Activated CD8-positive, alpha-beta memory T cell treated with anti-CD3 and anti-CD28 coated beads, Interleukin-2, amount 10 ng/mL, durations not matched to agents 7 days and 5 days (primary cell): ENCODE data around the gene BRSK2. TPM values are rescaled to one million over a fixed set of nuclear protein-coding genes. Genes with fewer than 3 reads are reported as not detected.
"Not testable (repeated sequence)": the region's sequence is repeated elsewhere in the genome, so short reads cannot be mapped to it uniquely, and the experiment has no call there.

Experiments used
- ATAC-seq: fragments of 150-1000 bp; cut with Tn5 transposase; one replicate; pipeline ENCODE4 v1.10.0; 2021; ENCODE audit warnings: moderate library complexity
- CTCF ChIA-PET: fragments of 350-600 bp; sonication (Branson Sonifier 250); formaldehyde crosslinking; loops from one replicate; lab custom pipeline; 2021; ENCODE audit warnings: antibody characterized with exemption; lab: Charles Lee
- DNase-seq: peaks from one replicate; pipeline ENCODE4 v3.0.0-alpha.2; 2020
- H3K27ac Mint-ChIP-seq: one replicate; pipeline ENCODE4 v1.8.0; 2021; ENCODE audit warnings: mild to moderate bottlenecking, mixed read lengths
- H3K27me3 Mint-ChIP-seq: one replicate; pipeline ENCODE4 v1.8.0; 2021; ENCODE audit warnings: mixed read lengths
- H3K36me3 Mint-ChIP-seq: one replicate; pipeline ENCODE4 v1.8.0; 2021; ENCODE audit warnings: mild to moderate bottlenecking, mixed read lengths
- H3K4me1 Mint-ChIP-seq: one replicate; pipeline ENCODE4 v1.8.0; 2021; ENCODE audit warnings: mixed read lengths
- H3K4me3 Mint-ChIP-seq: one replicate; pipeline ENCODE4 v1.8.0; 2021; ENCODE audit warnings: mild to moderate bottlenecking, moderate library complexity, mixed read lengths
- H3K9me3 Mint-ChIP-seq: one replicate; pipeline ENCODE4 v1.8.0; 2022; ENCODE audit warnings: low read depth, mixed read lengths
- total RNA-seq, 2 experiments: library from RNA; stranded (reverse); gene quantifications; one replicate each; pipeline ENCODE4 v1.2.3, GENCODE V29; 2021

Gene BRSK2
- total RNA-seq, 2 experiments from 2014 or later, result 0.40 TPM; not detected in 1

DNA sequence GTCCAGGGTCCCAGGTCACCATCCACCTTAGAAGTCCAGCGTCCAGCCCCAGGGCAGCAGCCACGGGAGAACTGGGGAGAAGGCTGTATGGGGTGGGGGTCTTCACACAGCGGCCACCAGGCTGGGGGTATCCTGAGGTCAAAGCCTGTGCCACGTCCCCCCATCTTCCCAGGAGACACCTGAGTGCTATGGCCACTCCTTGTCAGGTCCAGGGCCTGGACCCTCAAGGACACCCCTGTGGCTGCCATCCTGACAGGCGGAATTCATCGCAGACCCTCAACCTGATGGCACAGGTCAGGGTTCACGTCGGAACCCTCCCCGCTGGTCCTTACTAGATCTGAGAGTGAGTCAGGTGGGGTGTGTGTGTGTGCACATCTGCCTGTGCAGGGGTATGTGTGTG, 18.6 kb downstream of the BRSK2 start:
- ATAC-seq (no peak), DNase-seq (no peak)
- no peaks in the 10 kb centered on the region for H3K9me3 Mint-ChIP-seq
- H3K36me3 Mint-ChIP-seq, result no peaks in the 10 kb centered on the region
- no peaks in the 10 kb centered on the region for H3K27me3 Mint-ChIP-seq
- H3K4me3 Mint-ChIP-seq, result no peak overlapping the region
- H3K27ac Mint-ChIP-seq, result no peak overlapping the region
- H3K4me1 Mint-ChIP-seq, result no peaks in the 10 kb centered on the region
- CTCF ChIA-PET, result no interaction called here

DNA sequence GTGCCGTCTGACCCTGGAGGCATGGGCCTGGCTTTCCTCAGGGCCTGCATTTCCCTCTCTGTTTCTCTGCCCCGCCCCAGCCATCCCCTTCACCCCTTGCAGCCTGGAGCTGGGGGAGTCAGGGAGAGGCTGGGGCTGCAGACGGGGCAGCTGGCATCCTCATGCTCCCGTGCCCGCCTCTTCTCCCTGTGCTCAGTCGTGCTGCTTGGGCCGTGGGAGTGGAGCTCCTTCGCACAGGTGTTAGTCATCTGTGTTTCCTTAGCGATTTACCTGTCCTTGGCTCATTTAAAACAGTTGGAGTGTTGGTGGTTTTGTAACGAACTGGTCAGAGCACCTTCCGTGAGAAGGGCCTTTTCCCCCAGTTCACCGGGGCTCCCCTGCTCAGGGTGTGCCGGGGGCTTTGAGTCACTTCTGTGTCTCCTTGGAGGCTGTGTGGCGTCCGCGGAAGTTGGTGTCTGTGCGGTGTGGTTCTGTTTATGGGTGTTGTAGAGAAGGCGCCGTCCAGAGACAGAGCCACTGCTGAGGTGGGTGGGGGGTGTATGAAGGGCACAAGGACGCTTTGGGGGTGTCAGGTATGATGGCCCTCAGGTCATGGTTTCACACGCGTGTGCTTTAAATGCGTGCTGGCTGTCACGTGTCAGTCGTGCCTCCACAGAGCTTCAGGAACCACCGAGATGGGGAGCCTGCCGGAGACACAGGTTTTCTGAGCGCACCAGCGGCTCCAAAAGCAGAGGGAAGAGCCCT, 19.5 kb downstream of the BRSK2 start:
- no peaks in the 10 kb centered on the region for H3K36me3 Mint-ChIP-seq
- no peaks in the 10 kb centered on the region for H3K9me3 Mint-ChIP-seq
- no peak for DNase-seq
- no peaks in the 10 kb centered on the region for H3K27me3 Mint-ChIP-seq
- H3K27ac Mint-ChIP-seq, result no peak overlapping the region
- H3K4me3 Mint-ChIP-seq, result no peak overlapping the region
- ATAC-seq, result no peak
- CTCF ChIA-PET, result no interaction called here
- H3K4me1 Mint-ChIP-seq, result no peaks in the 10 kb centered on the region

DNA sequence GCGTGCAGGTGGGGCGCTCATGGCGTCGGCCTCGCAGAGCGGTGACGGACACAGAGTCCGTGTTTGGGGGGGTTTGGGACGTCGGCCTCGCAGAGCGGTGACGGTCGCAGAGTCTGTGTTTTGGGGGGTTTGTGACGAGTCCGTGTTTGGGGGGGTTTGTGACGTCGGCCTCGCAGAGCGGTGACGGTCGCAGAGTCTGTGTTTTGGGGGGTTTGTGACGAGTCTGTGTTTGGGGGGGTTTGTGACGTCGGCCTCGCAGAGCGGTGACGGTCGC, 20.1 kb downstream of the BRSK2 start:
- H3K4me1 Mint-ChIP-seq, H3K36me3 Mint-ChIP-seq, H3K4me3 Mint-ChIP-seq, ATAC-seq, H3K27ac Mint-ChIP-seq, H3K27me3 Mint-ChIP-seq, CTCF ChIA-PET, DNase-seq, H3K9me3 Mint-ChIP-seq: not testable (repeated sequence)

DNA sequence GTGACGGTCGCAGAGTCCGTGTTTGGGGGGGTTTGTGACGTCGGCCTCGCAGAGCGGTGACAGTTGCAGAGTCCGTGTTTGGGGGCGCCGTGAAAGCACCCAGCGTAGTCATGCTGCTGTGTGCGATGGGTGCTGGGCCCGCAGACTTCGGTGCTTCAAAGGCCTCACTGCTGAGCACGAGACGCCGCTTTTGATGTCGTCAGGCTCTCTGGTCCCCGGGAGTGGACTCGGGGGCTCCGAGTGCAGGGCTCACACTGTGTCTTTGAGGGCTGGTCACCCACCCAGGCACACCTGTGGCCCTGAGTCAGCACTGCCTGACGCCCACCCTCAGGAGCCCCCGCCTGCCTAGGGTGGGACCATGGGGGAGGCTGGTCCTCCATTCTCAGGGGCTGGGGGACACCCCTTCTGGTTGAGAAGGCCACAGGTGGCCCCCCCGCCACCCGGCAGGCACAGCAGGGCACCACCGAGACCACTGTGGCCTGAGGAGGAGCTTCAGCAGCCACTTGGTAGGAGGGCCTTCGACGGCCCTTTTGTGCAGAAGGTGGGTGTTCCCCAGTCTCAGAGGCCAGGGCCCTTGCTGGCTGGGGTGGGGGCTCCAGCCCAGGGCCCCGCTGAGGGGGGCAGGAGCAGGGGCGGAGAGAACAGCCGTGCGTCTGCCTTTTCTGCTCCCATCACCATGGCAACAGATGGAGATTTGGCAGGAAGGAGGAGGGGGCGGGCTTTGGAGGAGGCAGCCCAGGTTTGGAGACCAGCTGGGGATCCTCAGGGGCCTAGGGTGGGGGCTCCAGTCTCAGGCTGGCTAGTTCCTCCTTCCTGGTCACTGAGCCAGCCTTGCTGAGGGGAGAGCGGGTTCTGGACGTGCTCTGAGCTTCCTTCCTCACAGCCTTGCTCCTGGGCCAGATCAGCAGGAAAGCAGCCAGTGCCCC, 20.9 kb downstream of the BRSK2 start:
- no peak for ATAC-seq
- peaks cover 4% of the 10 kb centered on the region for H3K9me3 Mint-ChIP-seq
- CTCF ChIA-PET, result no interaction called here

DNA sequence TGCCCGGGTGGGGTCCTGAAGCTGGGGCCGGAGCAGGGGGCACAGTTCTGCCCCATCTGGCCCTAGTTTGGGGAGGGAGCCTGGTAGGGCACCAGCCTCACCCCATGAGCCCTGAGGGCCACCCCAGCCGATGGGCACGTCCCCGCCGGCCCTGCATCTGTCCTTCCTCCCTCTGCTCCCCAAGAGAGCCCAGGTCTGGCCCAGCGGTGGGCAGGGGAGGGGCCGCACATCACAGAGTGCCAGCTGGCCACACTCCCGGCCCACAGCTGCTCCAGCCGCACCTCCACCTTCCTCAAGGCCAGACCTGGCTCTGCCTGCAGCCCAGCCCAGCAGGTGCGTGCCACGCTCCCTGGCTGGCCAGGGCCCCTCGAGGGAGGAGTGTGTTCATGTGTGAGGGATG, 21.6 kb downstream of the BRSK2 start:
- H3K4me3 Mint-ChIP-seq, result no peak overlapping the region
- no peaks in the 10 kb centered on the region for H3K36me3 Mint-ChIP-seq
- H3K9me3 Mint-ChIP-seq, result peaks cover 5% of the 10 kb centered on the region
- H3K27me3 Mint-ChIP-seq, result no peaks in the 10 kb centered on the region
- no peak for ATAC-seq
- no peak for DNase-seq
- H3K4me1 Mint-ChIP-seq, result no peaks in the 10 kb centered on the region
- CTCF ChIA-PET, result no interaction called here
- no peak overlapping the region for H3K27ac Mint-ChIP-seq

More for the DNA sequence above, 20.9 kb downstream of the BRSK2 start:
- no peaks in the 10 kb centered on the region for H3K36me3 Mint-ChIP-seq
- no peaks in the 10 kb centered on the region for H3K27me3 Mint-ChIP-seq
- no peak overlapping the region for H3K27ac Mint-ChIP-seq
- H3K4me1 Mint-ChIP-seq, result no peaks in the 10 kb centered on the region
- DNase-seq, result no peak
- H3K4me3 Mint-ChIP-seq, result no peak overlapping the region

DNA sequence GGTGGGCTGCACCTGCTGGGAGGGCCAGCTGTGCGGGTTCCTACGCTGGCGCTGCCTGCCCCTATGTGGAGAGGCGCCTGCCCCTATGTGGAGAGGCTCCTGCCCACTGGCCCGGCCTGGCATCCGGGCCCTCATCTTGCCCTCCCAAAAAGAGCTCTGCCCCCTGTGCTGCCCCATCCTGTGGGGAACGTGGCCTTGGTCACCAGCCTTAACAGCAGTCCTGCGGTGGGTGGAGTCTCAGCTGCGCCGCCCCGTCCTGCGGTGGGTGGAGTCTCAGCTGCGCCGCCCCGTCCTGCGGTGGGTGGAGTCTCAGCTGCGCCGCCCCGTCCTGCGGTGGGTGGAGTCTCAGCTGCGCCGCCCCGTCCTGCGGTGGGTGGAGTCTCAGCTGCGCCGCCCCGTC, 22.0 kb downstream of the BRSK2 start:
- H3K9me3 Mint-ChIP-seq, DNase-seq, H3K36me3 Mint-ChIP-seq, H3K27me3 Mint-ChIP-seq, ATAC-seq, H3K27ac Mint-ChIP-seq, H3K4me3 Mint-ChIP-seq, CTCF ChIA-PET, H3K4me1 Mint-ChIP-seq: not testable (repeated sequence)

DNA sequence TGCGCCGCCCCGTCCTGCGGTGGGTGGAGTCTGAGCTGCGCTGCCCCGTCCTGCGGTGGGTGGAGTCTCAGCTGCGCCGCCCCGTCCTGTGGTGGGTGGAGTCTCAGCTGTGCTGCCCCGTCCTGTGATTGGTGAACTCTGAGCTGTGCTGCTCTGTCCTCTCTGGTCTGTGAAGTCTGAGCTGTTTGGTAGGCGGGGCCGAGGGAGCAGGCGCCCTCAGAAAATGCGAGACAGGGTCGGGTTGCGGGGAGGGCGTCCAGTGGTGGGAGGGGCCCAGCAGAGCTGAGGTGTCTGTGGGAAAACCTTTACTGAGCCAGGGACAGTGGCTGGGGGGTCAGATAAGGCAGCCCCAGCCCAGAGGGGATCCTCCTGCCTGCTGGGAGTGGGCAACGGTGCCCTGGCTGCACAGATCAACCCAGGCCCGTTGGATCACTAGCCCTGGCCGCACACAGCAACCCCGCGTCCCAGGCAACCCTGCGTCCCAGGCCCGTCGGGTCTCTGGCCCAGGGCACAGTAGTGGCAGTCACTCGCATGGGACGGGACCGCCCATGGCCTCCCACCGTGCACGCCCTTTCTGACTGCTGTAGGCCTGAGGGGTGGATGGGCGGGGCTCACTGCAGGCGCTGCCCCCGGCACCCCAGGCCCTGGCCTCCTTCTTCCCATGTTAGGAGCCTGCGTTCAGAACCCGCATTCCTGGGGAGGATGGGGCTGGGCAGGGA, 22.8 kb downstream of the BRSK2 start:
- ATAC-seq (no peak), DNase-seq (no peak)
- CTCF ChIA-PET, result no interaction called here
- H3K27me3 Mint-ChIP-seq, result no peaks in the 10 kb centered on the region
- H3K9me3 Mint-ChIP-seq, result peaks cover 9% of the 10 kb centered on the region
- no peak overlapping the region for H3K4me3 Mint-ChIP-seq
- H3K36me3 Mint-ChIP-seq, result peaks cover 3% of the 10 kb centered on the region
- H3K27ac Mint-ChIP-seq, result no peak overlapping the region
- H3K4me1 Mint-ChIP-seq, result no peaks in the 10 kb centered on the region

DNA sequence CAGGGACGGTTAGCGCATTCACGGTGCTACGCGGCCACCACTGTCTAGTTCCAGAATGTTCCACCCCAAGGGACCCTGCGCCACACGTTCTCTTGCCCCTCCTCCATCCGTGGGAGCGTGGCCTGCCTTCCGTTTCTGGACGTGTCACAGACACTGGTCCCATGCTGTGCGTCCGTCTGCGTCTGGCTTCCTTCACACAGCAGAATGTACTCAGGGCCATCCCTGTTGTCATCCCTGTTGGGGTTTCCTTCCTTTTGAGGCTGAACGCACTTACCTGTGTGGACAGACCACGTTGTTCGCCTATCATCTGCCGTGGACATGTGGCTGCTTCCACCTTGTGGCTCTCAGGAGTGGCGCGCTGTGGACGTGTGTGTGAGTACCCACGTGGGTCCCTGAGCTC, 24.9 kb downstream of the BRSK2 start:
- CTCF ChIA-PET, result no interaction called here
- DNase-seq (no peak), ATAC-seq (no peak)
- Mint-ChIP-seq H3K4me3 (no peak overlapping the region), H3K36me3 (peaks cover 3% of the 10 kb centered on the region), H3K4me1 (no peaks in the 10 kb centered on the region), H3K9me3 (peaks cover 14% of the 10 kb centered on the region), H3K27me3 (no peaks in the 10 kb centered on the region), H3K27ac (no peak overlapping the region)

DNA sequence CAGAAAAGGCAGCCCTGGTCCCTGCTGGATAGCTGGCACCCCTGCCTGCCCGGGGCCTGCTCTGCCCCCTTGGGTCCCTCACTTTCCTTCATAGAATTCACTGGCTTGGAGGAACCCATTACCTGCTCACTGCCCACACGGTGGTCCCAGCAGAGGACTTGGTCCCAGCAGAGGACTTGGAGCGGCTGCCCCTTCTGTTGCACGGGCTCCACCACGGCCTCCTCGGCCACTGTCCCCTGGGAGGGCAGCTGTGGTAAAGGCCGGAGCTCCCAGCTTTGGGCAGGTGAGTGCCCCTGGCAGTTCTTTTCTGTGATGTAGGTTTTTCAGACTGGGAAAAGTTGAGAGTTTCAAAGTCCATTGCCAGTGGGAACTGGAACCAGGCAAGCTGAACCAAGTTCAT, 25.9 kb downstream of the BRSK2 start:
- Mint-ChIP-seq H3K9me3 (peaks cover 17% of the 10 kb centered on the region), H3K4me3 (no peak overlapping the region)

DNA sequence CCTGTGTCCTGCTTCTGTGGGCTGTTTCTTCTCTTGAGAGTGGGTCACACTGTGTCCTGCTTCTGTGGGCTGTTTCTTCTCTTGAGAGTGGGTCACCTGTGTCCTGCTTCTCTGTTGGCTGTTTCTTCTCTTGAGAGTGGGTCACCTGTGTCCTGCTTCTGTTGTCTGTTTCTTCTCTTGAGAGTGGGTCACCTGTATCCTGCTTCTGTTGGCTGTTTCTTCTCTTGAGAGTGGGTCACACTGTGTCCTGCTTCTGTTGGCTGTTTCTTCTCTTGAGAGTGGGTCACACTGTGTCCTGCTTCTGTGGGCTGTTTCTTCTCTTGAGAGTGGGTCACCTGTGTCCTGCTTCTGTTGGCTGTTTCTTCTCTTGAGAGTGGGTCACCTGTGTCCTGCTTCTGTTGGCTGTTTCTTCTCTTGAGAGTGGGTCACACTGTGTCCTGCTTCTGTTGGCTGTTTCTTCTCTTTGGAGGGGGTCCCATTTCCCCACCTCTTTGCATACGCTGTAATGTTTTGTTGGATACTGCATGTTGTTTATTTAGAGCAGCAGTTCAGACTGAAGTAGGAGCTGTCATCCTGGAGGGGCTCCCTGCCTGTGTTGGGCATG, 28.6 kb downstream of the BRSK2 start:
- CTCF ChIA-PET, result not testable (repeated sequence)

More for the DNA sequence above, 25.9 kb downstream of the BRSK2 start:
- Mint-ChIP-seq H3K27ac (no peak overlapping the region), H3K27me3 (no peaks in the 10 kb centered on the region), H3K36me3 (peaks cover 3% of the 10 kb centered on the region), H3K4me1 (no peaks in the 10 kb centered on the region)
- CTCF ChIA-PET, result no interaction called here
- no peak for DNase-seq
- no peak for ATAC-seq

DNA sequence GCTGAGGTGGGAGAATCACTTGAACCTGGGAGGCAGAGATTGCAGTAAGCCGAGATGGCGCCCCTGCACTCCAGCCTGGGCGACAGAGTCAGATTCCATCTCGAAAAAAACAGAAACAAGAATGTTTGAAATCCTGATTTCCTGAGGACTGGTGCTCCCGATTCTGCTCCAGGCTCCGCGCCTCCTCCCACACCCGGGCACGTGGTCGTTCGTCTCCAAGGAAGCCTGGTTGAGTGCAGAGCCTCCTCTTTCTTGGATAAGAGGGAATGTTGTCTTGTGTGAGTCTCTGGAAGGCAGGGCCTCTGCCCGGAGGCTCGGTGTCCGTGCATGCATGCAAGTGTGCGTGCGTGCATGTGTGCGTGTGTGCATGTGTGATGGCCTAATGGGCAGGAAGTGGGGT, 30.1 kb downstream of the BRSK2 start:
- DNase-seq, result no peak
- peaks cover 3% of the 10 kb centered on the region for H3K36me3 Mint-ChIP-seq
- H3K9me3 Mint-ChIP-seq, result peaks cover 14% of the 10 kb centered on the region
- CTCF ChIA-PET, result no interaction called here
- no peaks in the 10 kb centered on the region for H3K27me3 Mint-ChIP-seq
- H3K4me1 Mint-ChIP-seq, result no peaks in the 10 kb centered on the region
- H3K4me3 Mint-ChIP-seq, result no peak overlapping the region
- no peak for ATAC-seq
- no peak overlapping the region for H3K27ac Mint-ChIP-seq

More for the DNA sequence above, 28.6 kb downstream of the BRSK2 start:
- ATAC-seq, H3K27ac Mint-ChIP-seq, H3K36me3 Mint-ChIP-seq, H3K27me3 Mint-ChIP-seq, H3K4me3 Mint-ChIP-seq, H3K4me1 Mint-ChIP-seq, DNase-seq: not testable (repeated sequence)
- H3K9me3 Mint-ChIP-seq, result peaks cover 17% of the 10 kb centered on the region

DNA sequence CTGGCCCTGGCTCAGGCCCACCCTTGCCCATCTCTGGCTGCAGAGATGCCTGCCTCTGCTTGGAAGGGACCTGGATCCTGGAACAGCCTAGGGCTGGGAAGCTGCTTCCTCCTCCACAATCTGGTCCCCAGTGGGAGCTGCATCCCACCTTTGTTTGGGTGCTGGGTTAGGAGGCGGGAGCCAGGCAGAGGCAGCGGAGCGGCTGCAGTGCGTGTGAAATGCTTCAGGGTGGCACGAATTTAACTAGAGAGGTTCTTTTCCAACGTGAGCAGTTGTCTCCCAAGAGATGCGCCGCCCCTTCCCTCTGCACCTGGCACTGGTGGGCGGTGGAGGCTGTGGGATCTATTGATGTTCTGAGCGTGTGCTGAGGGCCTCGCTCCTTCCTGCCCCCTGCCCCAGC, 31.6 kb downstream of the BRSK2 start:
- CTCF ChIA-PET, result no interaction called here
- no peak overlapping the region for H3K4me3 Mint-ChIP-seq
- no peak overlapping the region for H3K27ac Mint-ChIP-seq
- H3K9me3 Mint-ChIP-seq, result peaks cover 12% of the 10 kb centered on the region
- no peak for DNase-seq
- no peaks in the 10 kb centered on the region for H3K4me1 Mint-ChIP-seq
- H3K27me3 Mint-ChIP-seq, result no peaks in the 10 kb centered on the region
- no peak for ATAC-seq
- peaks cover 3% of the 10 kb centered on the region for H3K36me3 Mint-ChIP-seq

DNA sequence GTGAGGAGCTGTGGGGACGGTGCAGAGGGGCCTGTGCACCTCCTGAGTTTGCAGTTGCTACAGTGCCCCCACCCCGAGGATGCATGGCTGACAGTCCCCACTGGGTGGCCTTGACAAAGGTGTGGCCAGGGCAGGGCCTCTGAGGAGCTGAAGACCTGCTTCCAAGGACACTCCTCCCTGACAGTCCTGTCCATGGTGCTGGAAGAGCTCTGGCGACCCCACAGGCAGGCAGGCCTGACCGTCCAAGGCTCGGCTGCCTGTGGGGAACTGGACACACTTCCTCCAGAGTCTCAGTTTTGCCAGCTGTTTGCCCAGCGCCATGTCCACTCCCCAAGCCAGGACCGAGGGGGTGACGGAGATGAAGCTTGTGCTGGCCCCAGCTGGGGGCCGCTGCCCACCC, 32.7 kb downstream of the BRSK2 start:
- no peaks in the 10 kb centered on the region for H3K36me3 Mint-ChIP-seq
- no peaks in the 10 kb centered on the region for H3K4me1 Mint-ChIP-seq

More for the DNA sequence above, 32.7 kb downstream of the BRSK2 start:
- Mint-ChIP-seq H3K27ac (no peak overlapping the region), H3K9me3 (peaks cover 8% of the 10 kb centered on the region), H3K27me3 (no peaks in the 10 kb centered on the region), H3K4me3 (no peak overlapping the region)
- no peak for ATAC-seq
- CTCF ChIA-PET, result no interaction called here
- no peak for DNase-seq
